IMR-90 (cell line): ENCODE measurements around the gene ANKRD33B. TPM values are rescaled to one million over a fixed set of nuclear protein-coding genes. Genes with fewer than 3 reads are reported as not detected.

Source experiments
- ATAC-seq: fragments of 200-7000 bp; cut with Tn5 transposase; 2 replicates; pipeline ENCODE4 v1.9.1; 2020; ENCODE audit warnings: low read depth, mild to moderate bottlenecking, moderate library complexity
- BruUV-seq: library from RNA; stranded (reverse); fragments of 400-500 nt; replicated peaks from 2 replicates; lab custom pipeline; 2021; lab: Mats Ljungman, UMichigan
- CTCF ChIA-PET: fragments of 300-600 bp; formaldehyde crosslinking; extraction: SDS; loops from one replicate; lab custom pipeline; 2021; ENCODE audit warnings: antibody characterized with exemption; lab: Yijun Ruan, JAX
- POLR2A ChIA-PET: fragments of 300-600 bp; sonication (Branson Sonifier 250); formaldehyde crosslinking; loops from one replicate; lab custom pipeline; 2022; ENCODE audit warnings: antibody characterized with exemption; ENCODE audit not compliant: unreplicated experiment; lab: Charles Lee
- DNase-seq: peaks from one replicate; pipeline ENCODE4 v3.0.0; 2013
- H2AFZ ChIP-seq: replicated peaks from 2 replicates; pipeline ENCODE3; 2013; ENCODE audit warnings: low read length, mild to moderate bottlenecking; ENCODE audit not compliant: poor library complexity
- H2AK5ac ChIP-seq: 2 replicates; pipeline ENCODE4 v1.6.1; 2013; ENCODE audit warnings: low read depth, low read length, inconsistent platforms
- H2AK9ac ChIP-seq: replicated peaks from 2 replicates; pipeline ENCODE3; 2013; ENCODE audit warnings: mild to moderate bottlenecking, low read depth, low read length, moderate library complexity; ENCODE audit not compliant: poor library complexity
- H2BK120ac ChIP-seq: 2 replicates; pipeline ENCODE4 v1.6.1; 2013; ENCODE audit warnings: low read depth, low read length, inconsistent platforms
- H2BK15ac ChIP-seq: 3 replicates; pipeline ENCODE4 v1.6.1; 2013; ENCODE audit warnings: low read depth, low read length, inconsistent platforms
- H2BK20ac ChIP-seq: 2 replicates; pipeline ENCODE4 v1.6.1; 2013; ENCODE audit warnings: low read depth, mild to moderate bottlenecking, inconsistent platforms, low read length, moderate library complexity
- H2BK5ac ChIP-seq: 2 replicates; pipeline ENCODE4 v1.6.1; 2013; ENCODE audit warnings: mild to moderate bottlenecking, low read depth, low read length, inconsistent platforms; ENCODE audit not compliant: poor library complexity, severe bottlenecking
- H3K14ac ChIP-seq: replicated peaks from 2 replicates; pipeline ENCODE4 v1.6.1; 2013; ENCODE audit warnings: low read depth, low read length, inconsistent platforms
- H3K18ac ChIP-seq: 2 replicates; pipeline ENCODE4 v1.6.1; 2013; ENCODE audit warnings: low read depth, low read length, control low read depth
- H3K23ac ChIP-seq: 2 replicates; pipeline ENCODE4 v1.6.1; 2013; ENCODE audit warnings: low read depth, low read length, inconsistent platforms
- H3K27ac ChIP-seq: 2 replicates; pipeline ENCODE4 v1.5.1; 2013; ENCODE audit warnings: mild to moderate bottlenecking, control low read depth, low read length; ENCODE audit not compliant: insufficient read depth
- H3K27me3 ChIP-seq: 2 replicates; pipeline ENCODE4 v1.6.1; 2013; ENCODE audit warnings: low read length; ENCODE audit not compliant: control insufficient read depth, insufficient read depth
- H3K36me3 ChIP-seq: 2 replicates; pipeline ENCODE4 v1.6.1; 2013; ENCODE audit warnings: low read length, mixed read lengths; ENCODE audit not compliant: control insufficient read depth, insufficient read depth
- H3K4ac ChIP-seq: 2 replicates; pipeline ENCODE4 v1.6.1; 2013; ENCODE audit warnings: low read depth, low read length, inconsistent platforms
- H3K4me1 ChIP-seq: 2 replicates; pipeline ENCODE4 v1.6.1; 2013; ENCODE audit warnings: low read length, mixed read lengths; ENCODE audit not compliant: control insufficient read depth, insufficient read depth
- H3K4me2 ChIP-seq: 2 replicates; pipeline ENCODE4 v1.6.1; 2013; ENCODE audit warnings: low read depth, mild to moderate bottlenecking, control low read depth, low read length, moderate library complexity
- H3K4me3 ChIP-seq: 2 replicates; pipeline ENCODE4 v1.5.1; 2013; ENCODE audit warnings: low read depth, mild to moderate bottlenecking, control low read depth, low read length, moderate library complexity; ENCODE audit not compliant: insufficient read depth
- H3K56ac ChIP-seq: 2 replicates; pipeline ENCODE4 v1.6.1; 2013; ENCODE audit warnings: low read length, inconsistent platforms; ENCODE audit not compliant: insufficient read depth; ENCODE audit errors: extremely low read depth
- H3K79me1 ChIP-seq, 2 experiments: 2 replicates each; pipeline ENCODE4 v1.6.1; 2013; ENCODE audit warnings: low read length in 2 of 2, inconsistent platforms in 1 of 2, low read depth in 1 of 2
- H3K9ac ChIP-seq: 2 replicates; pipeline ENCODE4 v1.6.1; 2013; ENCODE audit warnings: low read depth, low read length, control low read depth
- H3K9me1 ChIP-seq: 2 replicates; pipeline ENCODE4 v1.6.1; 2013; ENCODE audit warnings: low read length, inconsistent platforms; ENCODE audit not compliant: insufficient read depth
- H3K9me3 ChIP-seq: 2 replicates; pipeline ENCODE4 v1.6.1; 2013; ENCODE audit warnings: low read length; ENCODE audit not compliant: control insufficient read depth, insufficient read depth
- H4K20me1 ChIP-seq: 2 replicates; pipeline ENCODE4 v1.6.1; 2013; ENCODE audit warnings: low read length, inconsistent platforms; ENCODE audit not compliant: insufficient read depth
- H4K5ac ChIP-seq: 2 replicates; pipeline ENCODE4 v1.6.1; 2013; ENCODE audit warnings: mild to moderate bottlenecking, low read depth, low read length, control low read depth
- H4K8ac ChIP-seq, 2 experiments: 2 replicates each; pipeline ENCODE4 v1.6.1; 2013; ENCODE audit warnings: low read depth in 2 of 2, low read length in 2 of 2, control low read depth in 1 of 2, inconsistent platforms in 1 of 2
- H4K91ac ChIP-seq: 2 replicates; pipeline ENCODE4 v1.6.1; 2013; ENCODE audit warnings: low read depth, low read length, inconsistent platforms; ENCODE audit not compliant: insufficient read depth
- MXI1 ChIP-seq: IDR thresholded peaks from 2 replicates; pipeline ENCODE4 v1.6.1; 2012; ENCODE audit warnings: low read depth, mild to moderate bottlenecking, low read length, moderate library complexity, borderline replicate concordance
- RCOR1 ChIP-seq: IDR thresholded peaks from 2 replicates; pipeline ENCODE4 v1.6.1; 2012; ENCODE audit warnings: mild to moderate bottlenecking, low read length, improper control_type of control experiment; ENCODE audit not compliant: insufficient replicate concordance
- WGBS, 2 experiments: methylation state at CpG; one replicate each; pipeline versions ENCODE4 v1.1.5 to v1.1.7; 2013; ENCODE audit warnings: missing lambda C conversion rate in 2 of 2; ENCODE audit not compliant: insufficient read length in 1 of 2; ENCODE audit errors: extremely low coverage in 2 of 2; 5-methylcytosine and 5-hydroxymethylcytosine counted together
- dilution Hi-C: fragments of 300-500 bp; cut with HindIII; formaldehyde crosslinking; loops from one replicate; pipeline ENCODE4 v1.14.3; 2018; ENCODE audit warnings: low sequenced_read_pairs; ENCODE audit not compliant: unreplicated experiment
- in situ Hi-C: fragments of 300-500 bp; cut with MboI; formaldehyde crosslinking; loops from 3 replicates; pipeline ENCODE4 v1.14.3; 2019; ENCODE audit warnings: low sequenced_read_pairs, inconsistent platforms, mixed read lengths
- intact Hi-C: fragments of 100-400 bp; cut with micrococcal nuclease; formaldehyde crosslinking; loops from 2 replicates; pipeline ENCODE4 v1.10.0; 2022
- polyA plus RNA-seq, 3 experiments: library from polyadenylated mRNA; depleted of rRNA; stranded (reverse); fragments of >200 nt; gene quantifications; 2 replicates each; pipeline ENCODE4 v1.2.3, GENCODE V29; 2012; ENCODE audit warnings: low replicate concordance in 1 of 3
- total RNA-seq: library from RNA; depleted of rRNA; stranded (reverse); fragments of >200 nt; gene quantifications from 2 replicates; pipeline ENCODE4 v1.2.3, GENCODE V29; 2012

ANKRD33B gene
- total and polyA plus RNA-seq, 2 of the 4 experiments (the other 2 are of a cell fraction), result 2.5 to 3.3 TPM

- dilution Hi-C loops, result no loop called here
- no peak overlapping the region for H2BK20ac ChIP-seq
- H3K9me1 ChIP-seq, result peaks cover 10% of the 10 kb centered on the region
- no peak overlapping the region for H2AFZ ChIP-seq
- H3K9me3 ChIP-seq, result no peaks in the 10 kb centered on the region
- peaks cover 2% of the 10 kb centered on the region; the same call in 1 of the 2 replicates for H3K4me1 ChIP-seq
- H3K79me1 ChIP-seq, result peaks cover 0 to 16% of the 10 kb centered on the region in 2 experiments; a peak in 3 of 4 replicates
- no TSS peak for BruUV-seq
- no peak overlapping the region for H4K91ac ChIP-seq
- no peak overlapping the region for H3K23ac ChIP-seq
- no peak overlapping the region for H3K14ac ChIP-seq
- peaks cover 30% of the 10 kb centered on the region for H4K20me1 ChIP-seq
- ChIA-PET POLR2A (no interaction called here), CTCF (no interaction called here)
- intact Hi-C loops, result no loop called here
- no peak overlapping the region for H3K18ac ChIP-seq
- H2BK5ac ChIP-seq, result no peak overlapping the region
- no peak overlapping the region for H2BK15ac ChIP-seq
- in situ Hi-C loops, result no loop called here
- DNase-seq (peak; percentile 35), ATAC-seq (peak; percentile 59)
- no peak overlapping the region for H4K5ac ChIP-seq
- peaks cover 55% of the 10 kb centered on the region; the same call in 1 of the 2 replicates for H3K36me3 ChIP-seq
- no peak overlapping the region for H2AK9ac ChIP-seq
- H3K4me3 ChIP-seq, result no peak overlapping the region
- H3K27me3 ChIP-seq, result no peaks in the 10 kb centered on the region
- no CpG with 5 or more reads among the region's 4 CpGs for WGBS, 2 experiments
- H3K9ac ChIP-seq, result no peak overlapping the region
- no peak overlapping the region for H3K4me2 ChIP-seq
- 0 out of 2 replicates have a peak overlapping the region, but pooled peaks have one; percentile 8 for H2AK5ac ChIP-seq
- H3K27ac ChIP-seq, result no peak overlapping the region
- H3K4ac ChIP-seq, result no peak overlapping the region
- TF ChIP-seq MXI1, result peak; percentile 16; the same call in 1 of the 2 replicates
- TF ChIP-seq RCOR1, result no peak
- no peak overlapping the region for H2BK120ac ChIP-seq
- no peak overlapping the region for H4K8ac ChIP-seq
- H3K56ac ChIP-seq, result no peak overlapping the region
Measured at GRCh38 chr5:10653043-10653442, 89.2 kb downstream of the ANKRD33B start.
